ENCODE results near the gene TSPAN18. TPM values are rescaled to one million over a fixed set of nuclear protein-coding genes. Genes with fewer than 3 reads are reported as not detected.
A peak's percentile ranks its signal among the peaks of the same experiment; 100 is the strongest.

The TSPAN18 gene
- total and polyA plus RNA-seq, 2 experiments from 2014 or later: 6.0 to 10.6 TPM

GRCh38 chr11:44884056-44884455 lies 157.3 kb downstream of the TSPAN18 start (continued):
- TF ChIP-seq CREB1 (CRISPR knock-in tag; IDR thresholded peaks at IDR 0.05; ENCODE audit: low read depth) (no peak), JUNB (IDR thresholded peaks at IDR 0.05; ENCODE audit: unreplicated experiment) (no peak), ZNF114 (CRISPR knock-in tag; IDR thresholded peaks at IDR 0.05) (no peak), NANOG (IDR thresholded peaks at IDR 0.05; ENCODE audit: borderline replicate concordance) (no peak), REST (IDR thresholded peaks at IDR 0.05; ENCODE audit: unreplicated experiment) (no peak)

- Histone ChIP-seq H2AFZ (no peak overlapping the region), H3K79me2 (replicated peaks; ENCODE audit: insufficient read depth) (no peaks in the 10 kb centered on the region), H4K20me1 (replicated peaks; ENCODE audit: insufficient read depth) (no peaks in the 10 kb centered on the region), H3K27me3 (ENCODE audit: insufficient read depth) (no peaks in the 10 kb centered on the region), H3K36me3 (ENCODE audit: insufficient read depth) (no peaks in the 10 kb centered on the region), H3K27ac (ENCODE audit: low read depth) (no peak overlapping the region), H3K4me2 (no peak overlapping the region), H3F3A (replicated peaks; ENCODE audit: low read depth) (no peaks in the 10 kb centered on the region), H3K4me1 (ENCODE audit: insufficient read depth) (peaks cover 28% of the 10 kb centered on the region), H3K9me2 (ENCODE audit: insufficient read depth) (no peaks in the 10 kb centered on the region), H3K4me3 (no peak overlapping the region)
- H3K36me3 Mint-ChIP-seq (ENCODE audit: low read depth): no peaks in the 10 kb centered on the region
- TF ChIP-seq EZH2 (IDR thresholded peaks at IDR 0.05; ENCODE audit: low read depth, unreplicated experiment) (no peak), STAT1 (IDR thresholded peaks at IDR 0.05; ENCODE audit: unreplicated experiment) (no peak)
- no peak overlapping the region for H3K4me3 Mint-ChIP-seq
- H3K4me1 Mint-ChIP-seq: peaks cover 38% of the 10 kb centered on the region
- H3K9me3 Mint-ChIP-seq: no peaks in the 10 kb centered on the region
- H3K27ac Mint-ChIP-seq: no peak overlapping the region
- ATAC-seq (peak; percentile 24; the same call in 1 of the 3 replicates), DNase-seq (ENCODE audit: low spot score) (no peak)
- H3K27me3 Mint-ChIP-seq (ENCODE audit: insufficient read depth, low read depth, poor library complexity): peaks cover 9% of the 10 kb centered on the region
Observed at GRCh38 chr11:44885065-44885810, 158.5 kb downstream of the TSPAN18 start.

GRCh38 chr11:44885919-44886789 lies 159.4 kb downstream of the TSPAN18 start:
- Mint-ChIP-seq H3K27ac (no peak overlapping the region), H3K27me3 (ENCODE audit: insufficient read depth, low read depth, poor library complexity) (peaks cover 9% of the 10 kb centered on the region), H3K4me1 (peaks cover 38% of the 10 kb centered on the region), H3K36me3 (ENCODE audit: low read depth) (no peaks in the 10 kb centered on the region), H3K9me3 (no peaks in the 10 kb centered on the region), H3K4me3 (no peak overlapping the region; the same call in 2 of the 3 replicates)
- Histone ChIP-seq H3K36me3 (ENCODE audit: insufficient read depth) (no peaks in the 10 kb centered on the region), H2AFZ (no peak overlapping the region), H3K4me1 (ENCODE audit: insufficient read depth) (peaks cover 28% of the 10 kb centered on the region), H3F3A (replicated peaks; ENCODE audit: low read depth) (no peaks in the 10 kb centered on the region), H3K27me3 (ENCODE audit: insufficient read depth) (no peaks in the 10 kb centered on the region), H3K9me2 (ENCODE audit: insufficient read depth) (no peaks in the 10 kb centered on the region), H3K27ac (ENCODE audit: low read depth) (no peak overlapping the region), H4K20me1 (replicated peaks; ENCODE audit: insufficient read depth) (no peaks in the 10 kb centered on the region), H3K4me2 (no peak overlapping the region), H3K79me2 (replicated peaks; ENCODE audit: insufficient read depth) (no peaks in the 10 kb centered on the region), H3K4me3 (no peak overlapping the region)
- no peak for DNase-seq (ENCODE audit: low spot score)
- no peak for TF ChIP-seq CTCF (conservative IDR thresholded peaks at IDR 0.05; ENCODE audit: low read depth in 2 of 2)
- ATAC-seq: no peak

All from GM23338 (cell line).